ENCODE data around the gene CHAC2. TPM values are rescaled to one million over a fixed set of nuclear protein-coding genes. Genes with fewer than 3 reads are reported as not detected.
"Not testable (repeated sequence)": the region's sequence is repeated elsewhere in the genome, so short reads cannot be mapped to it uniquely, and the experiment has no call there.

Gene CHAC2
- total RNA-seq, 1 experiment from 2014 or later = 21.3 TPM

- Histone ChIP-seq H3K9me2 (replicated peaks; ENCODE audit: insufficient read depth, low read length) (no peaks in the 10 kb centered on the region), H3K4me2 (ENCODE audit: low read depth, low read length, poor library complexity, severe bottlenecking) (no peak overlapping the region)
These were observed 54.2 kb downstream of the CHAC2 start for GRCh38 chr2:53821810-53822209.

GRCh38 chr2:53823639-53824038, 56.0 kb downstream of the CHAC2 start:
- not testable (repeated sequence) for H3K9me3 ChIP-seq (ENCODE audit: low read length); H3K9me2 ChIP-seq (replicated peaks; ENCODE audit: insufficient read depth, low read length); H3K27ac ChIP-seq (ENCODE audit: low read length); H3K4me2 ChIP-seq (ENCODE audit: low read depth, low read length, poor library complexity, severe bottlenecking); H3K79me2 ChIP-seq (ENCODE audit: low read length); H4K20me1 ChIP-seq (ENCODE audit: insufficient read depth, low read depth, low read length); H3K4me1 ChIP-seq (ENCODE audit: low read length); H2AFZ ChIP-seq (ENCODE audit: low read length); H3K27me3 ChIP-seq (ENCODE audit: low read length); H3K9ac ChIP-seq (ENCODE audit: low read length); H3K4me3 ChIP-seq (ENCODE audit: low read length)
- H3K36me3 ChIP-seq (ENCODE audit: insufficient read depth, low read length) = peaks cover 16% of the 10 kb centered on the region; the same call in 1 of the 2 replicates
- peak; percentile 73 for DNase-seq

More at GRCh38 chr2:53821810-53822209, 54.2 kb downstream of the CHAC2 start:
- no peaks in the 10 kb centered on the region for H3K79me2 ChIP-seq (ENCODE audit: low read length)
- no peak overlapping the region for H3K27ac ChIP-seq (ENCODE audit: low read length)
- no peaks in the 10 kb centered on the region for H3K9me3 ChIP-seq (ENCODE audit: low read length)
- no peak for DNase-seq
- no peak overlapping the region for H2AFZ ChIP-seq (ENCODE audit: low read length)
- H3K4me1 ChIP-seq (ENCODE audit: low read length) = no peaks in the 10 kb centered on the region
- H3K36me3 ChIP-seq (ENCODE audit: insufficient read depth, low read length) = peaks cover 28% of the 10 kb centered on the region; the same call in 1 of the 2 replicates
- no peaks in the 10 kb centered on the region for H4K20me1 ChIP-seq (ENCODE audit: insufficient read depth, low read depth, low read length)
- H3K4me3 ChIP-seq (ENCODE audit: low read length) = no peak overlapping the region
- no peak overlapping the region for H3K9ac ChIP-seq (ENCODE audit: low read length)
- no peaks in the 10 kb centered on the region for H3K27me3 ChIP-seq (ENCODE audit: low read length)

Other genes with a start within 250 kb of the CHAC2 start
- 26.4 and 39.8 TPM in 2 replicates for gene ASB3, start 19.1 kb downstream of the CHAC2 start, total RNA-seq (2014; rRNA removed; shearing (Covaris generic); ENCODE audit: low replicate concordance)
- gene ERLEC1, start 19.2 kb downstream of the CHAC2 start, total RNA-seq (2014; rRNA removed; shearing (Covaris generic); ENCODE audit: low replicate concordance) = 54.8 and 62.9 TPM in 2 replicates
- 6.6 and 11.4 TPM in 2 replicates for gene GPR75, start 92.2 kb downstream of the CHAC2 start, total RNA-seq (2014; rRNA removed; shearing (Covaris generic); ENCODE audit: low replicate concordance)
- 40.2 and 67.5 TPM in 2 replicates for gene PSME4, start 203.2 kb downstream of the CHAC2 start, total RNA-seq (2014; rRNA removed; shearing (Covaris generic); ENCODE audit: low replicate concordance)